IMR-90 (cell line): ENCODE measurements around the gene CD27. TPM values are rescaled to one million over a fixed set of nuclear protein-coding genes. Genes with fewer than 3 reads are reported as not detected.

ENCODE experiments used
- ATAC-seq: fragments of 200-7000 bp; cut with Tn5 transposase; 2 replicates; pipeline ENCODE4 v1.9.1; 2020; ENCODE audit warnings: low read depth, mild to moderate bottlenecking, moderate library complexity
- BruUV-seq: library from RNA; stranded (reverse); fragments of 400-500 nt; replicated peaks from 2 replicates; lab custom pipeline; 2021; lab: Mats Ljungman, UMichigan
- CTCF ChIA-PET: fragments of 300-600 bp; formaldehyde crosslinking; extraction: SDS; loops from one replicate; lab custom pipeline; 2021; ENCODE audit warnings: antibody characterized with exemption; lab: Yijun Ruan, JAX
- POLR2A ChIA-PET: fragments of 300-600 bp; sonication (Branson Sonifier 250); formaldehyde crosslinking; loops from one replicate; lab custom pipeline; 2022; ENCODE audit warnings: antibody characterized with exemption; ENCODE audit not compliant: unreplicated experiment; lab: Charles Lee
- DNase-seq: peaks from one replicate; pipeline ENCODE4 v3.0.0; 2013
- H2AFZ ChIP-seq: replicated peaks from 2 replicates; pipeline ENCODE3; 2013; ENCODE audit warnings: low read length, mild to moderate bottlenecking; ENCODE audit not compliant: poor library complexity
- H2AK5ac ChIP-seq: 2 replicates; pipeline ENCODE4 v1.6.1; 2013; ENCODE audit warnings: low read depth, low read length, inconsistent platforms
- H2AK9ac ChIP-seq: replicated peaks from 2 replicates; pipeline ENCODE3; 2013; ENCODE audit warnings: mild to moderate bottlenecking, low read depth, low read length, moderate library complexity; ENCODE audit not compliant: poor library complexity
- H2BK120ac ChIP-seq: 2 replicates; pipeline ENCODE4 v1.6.1; 2013; ENCODE audit warnings: low read depth, low read length, inconsistent platforms
- H2BK15ac ChIP-seq: 3 replicates; pipeline ENCODE4 v1.6.1; 2013; ENCODE audit warnings: low read depth, low read length, inconsistent platforms
- H2BK20ac ChIP-seq: 2 replicates; pipeline ENCODE4 v1.6.1; 2013; ENCODE audit warnings: low read depth, mild to moderate bottlenecking, inconsistent platforms, low read length, moderate library complexity
- H2BK5ac ChIP-seq: 2 replicates; pipeline ENCODE4 v1.6.1; 2013; ENCODE audit warnings: mild to moderate bottlenecking, low read depth, low read length, inconsistent platforms; ENCODE audit not compliant: poor library complexity, severe bottlenecking
- H3K14ac ChIP-seq: replicated peaks from 2 replicates; pipeline ENCODE4 v1.6.1; 2013; ENCODE audit warnings: low read depth, low read length, inconsistent platforms
- H3K18ac ChIP-seq: 2 replicates; pipeline ENCODE4 v1.6.1; 2013; ENCODE audit warnings: low read depth, low read length, control low read depth
- H3K23ac ChIP-seq: 2 replicates; pipeline ENCODE4 v1.6.1; 2013; ENCODE audit warnings: low read depth, low read length, inconsistent platforms
- H3K27ac ChIP-seq: 2 replicates; pipeline ENCODE4 v1.5.1; 2013; ENCODE audit warnings: mild to moderate bottlenecking, control low read depth, low read length; ENCODE audit not compliant: insufficient read depth
- H3K27me3 ChIP-seq: 2 replicates; pipeline ENCODE4 v1.6.1; 2013; ENCODE audit warnings: low read length; ENCODE audit not compliant: control insufficient read depth, insufficient read depth
- H3K36me3 ChIP-seq: 2 replicates; pipeline ENCODE4 v1.6.1; 2013; ENCODE audit warnings: low read length, mixed read lengths; ENCODE audit not compliant: control insufficient read depth, insufficient read depth
- H3K4ac ChIP-seq: 2 replicates; pipeline ENCODE4 v1.6.1; 2013; ENCODE audit warnings: low read depth, low read length, inconsistent platforms
- H3K4me1 ChIP-seq: 2 replicates; pipeline ENCODE4 v1.6.1; 2013; ENCODE audit warnings: low read length, mixed read lengths; ENCODE audit not compliant: control insufficient read depth, insufficient read depth
- H3K4me2 ChIP-seq: 2 replicates; pipeline ENCODE4 v1.6.1; 2013; ENCODE audit warnings: low read depth, mild to moderate bottlenecking, control low read depth, low read length, moderate library complexity
- H3K4me3 ChIP-seq: 2 replicates; pipeline ENCODE4 v1.5.1; 2013; ENCODE audit warnings: low read depth, mild to moderate bottlenecking, control low read depth, low read length, moderate library complexity; ENCODE audit not compliant: insufficient read depth
- H3K56ac ChIP-seq: 2 replicates; pipeline ENCODE4 v1.6.1; 2013; ENCODE audit warnings: low read length, inconsistent platforms; ENCODE audit not compliant: insufficient read depth; ENCODE audit errors: extremely low read depth
- H3K79me1 ChIP-seq, 2 experiments: 2 replicates each; pipeline ENCODE4 v1.6.1; 2013; ENCODE audit warnings: low read length in 2 of 2, inconsistent platforms in 1 of 2, low read depth in 1 of 2
- H3K9ac ChIP-seq: 2 replicates; pipeline ENCODE4 v1.6.1; 2013; ENCODE audit warnings: low read depth, low read length, control low read depth
- H3K9me1 ChIP-seq: 2 replicates; pipeline ENCODE4 v1.6.1; 2013; ENCODE audit warnings: low read length, inconsistent platforms; ENCODE audit not compliant: insufficient read depth
- H3K9me3 ChIP-seq: 2 replicates; pipeline ENCODE4 v1.6.1; 2013; ENCODE audit warnings: low read length; ENCODE audit not compliant: control insufficient read depth, insufficient read depth
- H4K20me1 ChIP-seq: 2 replicates; pipeline ENCODE4 v1.6.1; 2013; ENCODE audit warnings: low read length, inconsistent platforms; ENCODE audit not compliant: insufficient read depth
- H4K5ac ChIP-seq: 2 replicates; pipeline ENCODE4 v1.6.1; 2013; ENCODE audit warnings: mild to moderate bottlenecking, low read depth, low read length, control low read depth
- H4K8ac ChIP-seq, 2 experiments: 2 replicates each; pipeline ENCODE4 v1.6.1; 2013; ENCODE audit warnings: low read depth in 2 of 2, low read length in 2 of 2, control low read depth in 1 of 2, inconsistent platforms in 1 of 2
- H4K91ac ChIP-seq: 2 replicates; pipeline ENCODE4 v1.6.1; 2013; ENCODE audit warnings: low read depth, low read length, inconsistent platforms; ENCODE audit not compliant: insufficient read depth
- BHLHE40 ChIP-seq: fragments of 150-350 bp; IDR thresholded peaks from 2 replicates; pipeline ENCODE4 v1.6.1; 2016; ENCODE audit warnings: mild to moderate bottlenecking, low read depth, low read length
- CEBPB ChIP-seq: IDR thresholded peaks from 2 replicates; pipeline ENCODE4 v1.6.1; 2012; ENCODE audit warnings: low read depth, low read length, improper control_type of control experiment
- CHD1 ChIP-seq: IDR thresholded peaks from 2 replicates; pipeline ENCODE4 v1.6.1; 2012; ENCODE audit warnings: low read depth, low read length, improper control_type of control experiment
- FOS ChIP-seq: fragments of 150-350 bp; IDR thresholded peaks from 2 replicates; pipeline ENCODE4 v1.6.1; 2016; ENCODE audit warnings: low read depth, low read length
- MAFK ChIP-seq: IDR thresholded peaks from 2 replicates; pipeline ENCODE4 v1.6.1; 2012; ENCODE audit warnings: low read depth, low read length, improper control_type of control experiment
- MAZ ChIP-seq: IDR thresholded peaks from 2 replicates; pipeline ENCODE4 v1.6.1; 2012; ENCODE audit warnings: low read depth, mild to moderate bottlenecking, low read length, improper control_type of control experiment, moderate library complexity, borderline replicate concordance
- MXI1 ChIP-seq: IDR thresholded peaks from 2 replicates; pipeline ENCODE4 v1.6.1; 2012; ENCODE audit warnings: low read depth, mild to moderate bottlenecking, low read length, moderate library complexity, borderline replicate concordance
- NFE2L2 ChIP-seq: fragments of 150-350 bp; IDR thresholded peaks from 2 replicates; pipeline ENCODE4 v1.6.1; 2016; ENCODE audit warnings: low read depth, mild to moderate bottlenecking, low read length
- POLR2A ChIP-seq: IDR thresholded peaks from 2 replicates; pipeline ENCODE4 v1.6.1; 2012; ENCODE audit warnings: mild to moderate bottlenecking, low read depth, low read length
- RAD21 ChIP-seq: IDR thresholded peaks from 2 replicates; pipeline ENCODE4 v1.6.1; 2012; ENCODE audit warnings: low read length, improper control_type of control experiment
- RCOR1 ChIP-seq: IDR thresholded peaks from 2 replicates; pipeline ENCODE4 v1.6.1; 2012; ENCODE audit warnings: mild to moderate bottlenecking, low read length, improper control_type of control experiment; ENCODE audit not compliant: insufficient replicate concordance
- RFX5 ChIP-seq: IDR thresholded peaks from 2 replicates; pipeline ENCODE4 v1.8.0; 2012; ENCODE audit warnings: low read depth, mild to moderate bottlenecking, low read length, moderate library complexity
- SMC3 ChIP-seq: fragments of 150-350 bp; IDR thresholded peaks from 2 replicates; pipeline ENCODE4 v1.6.1; 2016; ENCODE audit warnings: low read depth, mild to moderate bottlenecking, antibody characterized with exemption, low read length, moderate library complexity
- WGBS, 2 experiments: methylation state at CpG; one replicate each; pipeline versions ENCODE4 v1.1.5 to v1.1.7; 2013; ENCODE audit warnings: missing lambda C conversion rate in 2 of 2; ENCODE audit not compliant: insufficient read length in 1 of 2; ENCODE audit errors: extremely low coverage in 2 of 2; 5-methylcytosine and 5-hydroxymethylcytosine counted together
- dilution Hi-C: fragments of 300-500 bp; cut with HindIII; formaldehyde crosslinking; loops from one replicate; pipeline ENCODE4 v1.14.3; 2018; ENCODE audit warnings: low sequenced_read_pairs; ENCODE audit not compliant: unreplicated experiment
- in situ Hi-C: fragments of 300-500 bp; cut with MboI; formaldehyde crosslinking; loops from 3 replicates; pipeline ENCODE4 v1.14.3; 2019; ENCODE audit warnings: low sequenced_read_pairs, inconsistent platforms, mixed read lengths
- intact Hi-C: fragments of 100-400 bp; cut with micrococcal nuclease; formaldehyde crosslinking; loops from 2 replicates; pipeline ENCODE4 v1.10.0; 2022
- polyA plus RNA-seq, 3 experiments: library from polyadenylated mRNA; depleted of rRNA; stranded (reverse); fragments of >200 nt; gene quantifications; 2 replicates each; pipeline ENCODE4 v1.2.3, GENCODE V29; 2012; ENCODE audit warnings: low replicate concordance in 1 of 3
- total RNA-seq: library from RNA; depleted of rRNA; stranded (reverse); fragments of >200 nt; gene quantifications from 2 replicates; pipeline ENCODE4 v1.2.3, GENCODE V29; 2012
- TF ChIP-seq, protein P1 (sequence below): fragments of 150-350 bp; IDR thresholded peaks from 2 replicates; pipeline ENCODE4 v1.6.1; 2017; ENCODE audit warnings: mild to moderate bottlenecking, antibody characterized with exemption, low read length, low read depth
- TF ChIP-seq, protein P2 (sequence below): conservative IDR thresholded peaks from 2 replicates; pipeline ENCODE4 v1.5.1; 2012; ENCODE audit warnings: mild to moderate bottlenecking, low read depth, low read length, improper control_type of control experiment
- TF ChIP-seq, protein P3 (sequence below): fragments of 150-350 bp; IDR thresholded peaks from 2 replicates; pipeline ENCODE4 v1.6.1; 2016; ENCODE audit warnings: low read depth, mild to moderate bottlenecking, low read length, moderate library complexity, borderline replicate concordance

CD27 gene
- total and polyA plus RNA-seq, 2 of the 4 experiments (the other 2 are of a cell fraction): 0.07 TPM; not detected in 1

DNA sequence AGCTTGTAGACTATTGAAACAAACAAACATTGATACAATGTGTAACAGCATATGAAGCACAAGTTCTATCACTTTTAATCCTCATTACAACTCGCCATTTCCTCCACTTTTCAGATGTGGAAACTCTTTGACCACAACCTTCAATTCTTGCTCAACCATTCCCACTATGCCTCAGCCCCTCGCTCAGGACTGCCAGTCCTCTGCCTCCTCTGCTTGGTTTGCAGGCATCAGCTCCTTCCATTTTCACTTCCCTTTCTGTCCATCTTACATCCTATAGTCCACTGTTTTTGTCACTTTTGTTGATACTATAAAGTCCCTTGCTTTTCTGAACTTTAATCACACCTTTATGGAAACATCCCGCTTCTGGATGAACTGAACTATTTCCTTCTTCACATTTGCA, 28.2 kb upstream of the CD27 start:
- intact Hi-C loops: no loop called here
- H3K56ac ChIP-seq: no peak overlapping the region
- DNase-seq (no peak), ATAC-seq (no peak)
- no peak overlapping the region for H4K5ac ChIP-seq
- no peak overlapping the region for H3K4me2 ChIP-seq
- no peaks in the 10 kb centered on the region for H3K9me3 ChIP-seq
- ChIA-PET POLR2A (no interaction called here), CTCF (no interaction called here)
- H3K14ac ChIP-seq: no peak overlapping the region
- TF ChIP-seq, protein P1, sequence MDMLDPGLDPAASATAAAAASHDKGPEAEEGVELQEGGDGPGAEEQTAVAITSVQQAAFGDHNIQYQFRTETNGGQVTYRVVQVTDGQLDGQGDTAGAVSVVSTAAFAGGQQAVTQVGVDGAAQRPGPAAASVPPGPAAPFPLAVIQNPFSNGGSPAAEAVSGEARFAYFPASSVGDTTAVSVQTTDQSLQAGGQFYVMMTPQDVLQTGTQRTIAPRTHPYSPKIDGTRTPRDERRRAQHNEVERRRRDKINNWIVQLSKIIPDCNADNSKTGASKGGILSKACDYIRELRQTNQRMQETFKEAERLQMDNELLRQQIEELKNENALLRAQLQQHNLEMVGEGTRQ: no peak
- TF ChIP-seq MXI1 (no peak), MAFK (no peak), RAD21 (no peak), RCOR1 (no peak), POLR2A (no peak), FOS (no peak), RFX5 (no peak), MAZ (no peak), CEBPB (no peak), SMC3 (no peak), CHD1 (no peak), NFE2L2 (no peak), BHLHE40 (no peak)
- TF ChIP-seq, protein P2, sequence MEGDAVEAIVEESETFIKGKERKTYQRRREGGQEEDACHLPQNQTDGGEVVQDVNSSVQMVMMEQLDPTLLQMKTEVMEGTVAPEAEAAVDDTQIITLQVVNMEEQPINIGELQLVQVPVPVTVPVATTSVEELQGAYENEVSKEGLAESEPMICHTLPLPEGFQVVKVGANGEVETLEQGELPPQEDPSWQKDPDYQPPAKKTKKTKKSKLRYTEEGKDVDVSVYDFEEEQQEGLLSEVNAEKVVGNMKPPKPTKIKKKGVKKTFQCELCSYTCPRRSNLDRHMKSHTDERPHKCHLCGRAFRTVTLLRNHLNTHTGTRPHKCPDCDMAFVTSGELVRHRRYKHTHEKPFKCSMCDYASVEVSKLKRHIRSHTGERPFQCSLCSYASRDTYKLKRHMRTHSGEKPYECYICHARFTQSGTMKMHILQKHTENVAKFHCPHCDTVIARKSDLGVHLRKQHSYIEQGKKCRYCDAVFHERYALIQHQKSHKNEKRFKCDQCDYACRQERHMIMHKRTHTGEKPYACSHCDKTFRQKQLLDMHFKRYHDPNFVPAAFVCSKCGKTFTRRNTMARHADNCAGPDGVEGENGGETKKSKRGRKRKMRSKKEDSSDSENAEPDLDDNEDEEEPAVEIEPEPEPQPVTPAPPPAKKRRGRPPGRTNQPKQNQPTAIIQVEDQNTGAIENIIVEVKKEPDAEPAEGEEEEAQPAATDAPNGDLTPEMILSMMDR: no peak
- TF ChIP-seq, protein P3, sequence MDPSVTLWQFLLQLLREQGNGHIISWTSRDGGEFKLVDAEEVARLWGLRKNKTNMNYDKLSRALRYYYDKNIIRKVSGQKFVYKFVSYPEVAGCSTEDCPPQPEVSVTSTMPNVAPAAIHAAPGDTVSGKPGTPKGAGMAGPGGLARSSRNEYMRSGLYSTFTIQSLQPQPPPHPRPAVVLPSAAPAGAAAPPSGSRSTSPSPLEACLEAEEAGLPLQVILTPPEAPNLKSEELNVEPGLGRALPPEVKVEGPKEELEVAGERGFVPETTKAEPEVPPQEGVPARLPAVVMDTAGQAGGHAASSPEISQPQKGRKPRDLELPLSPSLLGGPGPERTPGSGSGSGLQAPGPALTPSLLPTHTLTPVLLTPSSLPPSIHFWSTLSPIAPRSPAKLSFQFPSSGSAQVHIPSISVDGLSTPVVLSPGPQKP: no peak
- H3K79me1 ChIP-seq: no peaks in the 10 kb centered on the region
- H3K4ac ChIP-seq: no peak overlapping the region
- no peak overlapping the region for H3K9ac ChIP-seq
- no peak overlapping the region for H2BK15ac ChIP-seq
- H2AFZ ChIP-seq: no peak overlapping the region
- H4K91ac ChIP-seq: no peak overlapping the region
- no peak overlapping the region for H3K4me3 ChIP-seq
- no peak overlapping the region for H2AK9ac ChIP-seq
- H3K18ac ChIP-seq: no peak overlapping the region
- no peak overlapping the region for H2BK20ac ChIP-seq
- no peak overlapping the region for H2AK5ac ChIP-seq
- no peaks in the 10 kb centered on the region for H3K36me3 ChIP-seq
- BruUV-seq: no TSS peak
- H3K27ac ChIP-seq: no peak overlapping the region
- no peaks in the 10 kb centered on the region for H3K27me3 ChIP-seq
- no peak overlapping the region for H2BK120ac ChIP-seq
- dilution Hi-C loops: no loop called here
- no peak overlapping the region for H4K8ac ChIP-seq
- H3K4me1 ChIP-seq: no peaks in the 10 kb centered on the region
- no peak overlapping the region for H2BK5ac ChIP-seq
- in situ Hi-C loops: no loop called here
- WGBS, 2 experiments: 84% methylated on average over 3 of the region's 3 CpGs; no CpG with 5 or more reads in 1 of the 2 experiments
- no peak overlapping the region for H3K23ac ChIP-seq
- H3K9me1 ChIP-seq: peaks cover 10% of the 10 kb centered on the region; the same call in 1 of the 2 replicates
- no peaks in the 10 kb centered on the region for H4K20me1 ChIP-seq
